NCI-H2227 treated with DMSO at 0.1 percent for 48 hours (cell line): ENCODE data around the gene NRXN3.

Source experiments
- DNase-seq: peaks from one replicate; lab custom pipeline; 2025; lab: John Stamatoyannopoulos, UW

Gene NRXN3

DNA sequence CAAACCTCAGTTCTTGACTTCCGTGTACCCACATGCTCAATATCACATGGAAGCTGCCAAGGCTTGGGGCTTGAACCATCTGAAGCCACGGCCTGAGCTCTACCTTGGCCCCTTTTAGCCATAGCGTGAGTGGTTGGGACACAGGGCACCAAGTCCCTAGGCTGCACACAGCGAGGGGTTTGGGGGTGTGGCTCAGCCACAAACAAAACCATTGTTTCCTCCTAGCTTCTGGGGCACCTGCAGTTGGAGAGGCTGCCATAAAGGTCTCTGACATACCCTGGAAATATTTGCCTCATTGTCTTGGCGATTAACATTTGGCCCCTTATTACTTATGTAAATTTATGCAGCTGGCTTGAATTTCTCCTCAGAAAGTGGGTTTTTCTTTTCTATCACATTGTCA is 628.6 kb downstream of the NRXN3 start:
- DNase-seq, result no peak

DNA sequence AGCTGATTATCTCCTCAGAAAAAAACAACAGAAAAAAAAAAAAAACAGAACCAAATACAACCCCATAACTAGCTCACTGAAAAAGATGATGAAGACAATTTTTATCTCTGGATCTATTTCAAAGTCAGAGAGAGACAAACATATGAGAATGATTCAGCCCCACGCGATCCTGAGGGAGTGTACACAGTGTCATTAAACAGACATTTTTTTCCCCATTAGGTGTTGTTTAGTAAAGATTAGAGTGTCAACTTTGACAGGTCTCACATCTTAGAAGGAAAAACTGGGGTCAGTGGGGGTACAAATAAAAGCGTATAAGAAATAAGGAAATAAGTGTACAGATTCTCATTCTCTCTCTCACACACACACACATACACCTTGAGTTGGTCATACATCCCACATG is 635.4 kb downstream of the NRXN3 start:
- no peak for DNase-seq

DNA sequence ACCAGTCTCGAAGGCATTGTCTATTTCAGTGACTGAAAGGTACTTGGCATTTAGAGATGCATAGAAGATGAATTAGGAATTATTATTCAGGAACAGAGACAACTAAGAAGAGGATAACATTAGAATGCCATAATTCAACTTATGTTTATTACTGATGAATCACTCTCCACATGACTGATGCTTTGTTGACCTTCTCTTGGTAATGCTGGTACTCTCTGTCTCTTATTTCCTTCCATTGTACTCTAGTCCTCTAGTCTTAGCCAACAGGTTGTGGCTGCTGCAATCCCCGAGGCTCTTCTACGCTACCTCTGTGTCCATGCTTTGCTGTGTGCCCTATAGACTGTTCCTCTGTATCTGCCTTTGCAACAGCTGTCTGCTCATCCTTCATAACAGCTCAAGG is 652.9 kb downstream of the NRXN3 start:
- no peak for DNase-seq

DNA sequence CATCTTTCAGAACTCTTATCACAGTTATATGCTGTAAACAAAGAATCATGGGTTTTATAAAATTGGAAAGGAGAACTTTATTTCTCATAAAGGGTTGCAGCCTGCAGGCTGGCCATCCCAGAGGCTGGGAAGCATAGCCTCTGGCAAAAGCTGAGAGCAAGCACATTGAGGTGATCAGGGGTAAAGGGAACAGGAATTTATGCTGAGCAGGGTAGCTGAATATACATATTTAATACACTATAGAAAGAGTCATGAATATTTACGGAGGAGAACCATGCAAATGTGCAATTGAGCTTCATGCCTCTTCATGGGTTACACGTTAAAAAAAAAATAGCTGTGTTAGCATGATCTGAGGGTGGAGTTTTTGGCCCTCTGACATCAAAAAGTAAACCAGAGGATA is 653.3 kb downstream of the NRXN3 start:
- no peak for DNase-seq

DNA sequence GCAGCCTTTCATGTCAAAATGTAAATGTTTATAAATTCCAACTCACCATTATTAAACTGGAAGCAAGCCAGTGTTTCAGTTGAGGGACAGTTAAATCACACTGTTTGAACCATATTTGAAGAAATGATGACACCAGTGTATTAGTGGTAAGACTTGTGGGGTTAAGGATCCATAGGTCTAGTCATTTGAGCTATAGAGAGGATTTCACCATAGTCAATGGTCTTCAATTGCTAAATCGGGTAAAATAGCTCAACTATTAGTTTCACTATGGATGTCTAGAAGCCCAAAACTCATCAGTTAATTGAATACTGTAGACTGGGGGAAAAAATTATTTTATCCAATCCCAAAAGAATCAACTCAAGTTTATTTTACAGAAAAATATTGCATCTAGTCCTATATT is 659.1 kb downstream of the NRXN3 start:
- no peak for DNase-seq

DNA sequence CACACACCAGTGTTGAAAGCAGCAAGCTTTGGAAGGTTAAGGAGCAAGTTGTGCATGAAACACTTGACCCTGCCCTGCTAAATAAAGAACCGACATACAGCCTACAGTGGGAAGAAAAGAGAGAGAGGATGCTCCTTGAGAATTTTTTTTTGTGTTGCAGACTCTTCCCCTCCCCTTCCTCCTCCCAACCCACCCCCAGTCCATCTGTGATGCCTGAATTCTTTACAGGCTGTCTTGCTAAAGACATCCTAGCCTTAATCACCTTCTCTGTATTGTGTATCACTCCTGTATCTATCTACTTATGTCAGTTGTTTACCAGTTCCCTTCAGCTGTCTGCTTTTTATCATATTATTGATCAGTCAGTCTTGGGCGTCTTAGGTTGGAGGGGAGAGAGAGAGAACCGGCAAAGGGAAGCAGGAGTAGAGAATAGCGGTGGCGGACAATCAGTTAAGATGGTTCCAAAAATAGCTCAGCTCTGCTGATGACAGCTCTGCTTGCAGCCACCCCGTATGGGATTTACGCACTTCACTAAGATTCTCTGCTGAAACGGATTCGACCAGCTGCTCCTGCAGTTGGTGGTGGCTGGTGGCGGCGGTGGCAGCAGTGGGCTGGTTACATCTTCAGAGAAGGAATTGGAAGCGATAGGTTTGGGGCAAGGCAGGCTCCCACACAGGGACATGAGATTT is 664.7 kb downstream of the NRXN3 start:
- peak; percentile 89 for DNase-seq

DNA sequence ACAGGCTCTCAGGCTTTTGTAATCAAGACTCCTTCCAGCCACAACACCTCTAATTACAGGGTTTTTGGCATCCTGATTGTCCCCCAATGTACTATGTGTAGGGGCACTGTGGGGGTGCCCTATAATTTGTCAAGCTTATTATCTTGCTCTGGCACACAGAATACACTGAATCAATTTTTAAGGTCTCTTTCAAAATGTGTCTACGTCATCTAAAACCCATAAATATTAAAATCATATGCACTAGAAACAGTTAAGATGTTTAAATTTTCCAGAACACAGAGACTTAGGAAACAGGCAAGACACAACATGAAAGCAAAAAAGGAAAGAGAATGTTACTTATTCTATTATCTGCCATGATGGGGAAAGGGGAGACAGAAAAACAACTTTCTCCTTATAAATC is 665.7 kb downstream of the NRXN3 start:
- DNase-seq, result no peak

DNA sequence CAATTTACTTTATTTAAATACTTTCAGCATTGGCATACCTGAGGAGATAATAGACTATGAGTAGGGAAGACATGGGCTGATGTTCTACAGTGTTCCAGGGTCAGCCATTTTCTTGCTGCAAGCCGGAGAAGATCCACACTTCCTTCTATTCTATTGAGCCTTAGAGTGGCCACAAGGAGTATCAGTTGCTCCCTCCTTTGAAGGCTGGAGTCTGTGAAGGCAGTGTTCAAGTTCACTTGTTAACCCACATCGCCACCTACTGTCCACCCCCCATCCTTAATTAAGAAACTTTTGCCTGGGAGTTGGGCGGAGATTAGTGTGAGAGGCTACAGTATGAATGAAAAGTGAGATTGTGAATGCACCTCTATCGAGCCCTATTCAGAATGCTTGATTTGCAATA is 666.6 kb downstream of the NRXN3 start:
- peak; percentile 80 for DNase-seq

DNA sequence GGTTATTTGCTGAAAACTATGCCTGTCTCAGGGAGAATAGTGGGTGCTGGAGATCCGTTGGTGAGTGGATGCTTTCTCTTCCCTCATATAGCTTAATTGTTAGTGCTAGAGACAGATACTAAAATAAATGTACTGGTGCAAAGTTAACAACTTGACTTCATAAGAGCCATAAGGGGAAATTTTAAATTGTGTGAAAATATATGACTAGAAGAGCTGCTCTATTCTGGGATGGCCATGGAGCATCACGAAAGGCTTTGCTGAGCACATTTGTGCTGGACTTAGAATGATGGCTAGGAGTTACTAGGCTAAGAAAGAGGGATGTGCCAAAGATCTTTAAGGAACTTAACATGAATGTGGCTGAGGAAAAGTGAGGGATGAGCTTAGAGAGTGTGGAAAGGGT is 668.8 kb downstream of the NRXN3 start:
- no peak for DNase-seq

DNA sequence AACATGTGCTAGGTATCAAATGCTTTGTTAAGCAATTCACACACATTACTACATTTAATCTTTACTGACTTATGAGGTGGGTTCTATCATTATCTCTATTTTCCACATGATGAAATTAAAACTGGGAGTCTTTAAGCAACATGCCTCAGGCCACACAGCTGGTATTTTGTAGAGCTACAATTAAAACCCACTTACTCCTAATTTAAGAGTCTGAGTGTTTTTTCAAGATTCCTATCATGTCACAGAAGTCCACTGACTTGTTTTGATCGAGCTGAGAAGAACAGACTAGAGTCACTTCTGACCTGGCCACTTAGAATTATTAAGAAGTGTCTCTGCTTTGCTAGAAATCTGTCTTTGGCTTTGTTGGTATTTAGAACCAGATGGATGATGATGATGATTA is 670.7 kb downstream of the NRXN3 start:
- DNase-seq, result no peak

DNA sequence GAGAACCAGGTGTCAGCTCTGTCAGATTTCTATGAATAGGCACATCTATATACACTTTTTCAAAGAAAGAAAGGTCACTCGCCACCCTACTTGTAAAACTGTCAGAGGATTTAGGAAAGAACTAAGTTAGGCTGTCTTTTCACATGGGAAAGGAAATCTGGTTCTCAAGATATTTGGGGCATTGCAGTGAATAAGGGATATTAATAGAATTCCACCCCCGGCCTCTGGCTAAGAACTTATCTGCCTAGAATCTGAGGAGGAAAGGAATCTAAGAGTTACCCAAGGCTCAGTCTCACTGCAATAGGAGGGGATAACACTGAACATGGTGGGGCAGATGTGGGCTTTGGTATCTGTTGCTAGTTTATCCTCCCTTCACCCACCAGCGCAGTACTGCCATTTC is 677.6 kb downstream of the NRXN3 start:
- DNase-seq, result no peak

DNA sequence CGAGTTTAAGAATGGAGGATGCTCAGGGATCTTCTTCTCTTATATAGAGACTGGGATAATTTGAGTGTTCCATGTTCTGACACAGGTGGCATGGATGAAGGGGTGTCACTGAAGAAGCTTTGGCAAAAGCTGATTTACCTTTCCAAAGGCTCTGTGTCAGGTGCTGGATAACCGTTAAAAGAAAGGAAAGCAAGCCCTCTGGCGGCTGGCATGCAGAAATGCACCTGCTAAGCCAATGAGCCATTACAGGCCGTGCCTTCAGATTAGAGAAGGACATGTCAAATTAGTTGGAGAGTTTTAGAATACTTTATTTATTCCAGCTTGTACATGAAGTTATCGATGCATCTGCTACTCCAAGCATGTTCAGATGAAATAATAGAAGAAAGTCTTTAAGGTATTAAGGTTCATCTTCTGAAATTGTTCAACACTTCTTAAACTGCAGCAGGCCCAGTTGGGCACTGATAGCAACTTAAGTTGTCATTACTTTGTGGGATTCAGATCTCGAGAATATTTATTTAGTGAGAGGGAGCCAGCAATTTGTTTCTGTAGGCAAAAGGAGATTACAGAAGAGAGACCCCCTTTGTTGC is 678.2 kb downstream of the NRXN3 start:
- DNase-seq, result peak; percentile 46

DNA sequence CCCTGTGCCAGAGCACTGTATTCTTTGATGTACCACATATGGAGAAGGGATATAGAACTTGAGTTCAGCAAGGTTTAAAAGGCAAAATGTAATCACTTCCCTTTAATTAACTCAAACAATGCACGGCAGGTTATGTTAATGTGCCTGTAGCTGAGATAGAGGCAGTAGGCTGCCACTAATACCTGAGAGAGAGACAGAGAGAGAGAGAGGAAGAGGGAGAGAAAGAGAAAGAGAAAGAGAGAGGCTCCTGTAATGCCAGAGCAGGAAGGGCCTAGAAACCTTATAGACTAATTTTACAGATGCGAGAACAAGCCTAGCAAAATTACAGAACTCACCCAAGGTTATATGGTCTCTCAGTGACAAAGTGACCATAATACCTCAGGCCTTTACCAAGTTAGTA is 679.8 kb downstream of the NRXN3 start:
- DNase-seq, result no peak

DNA sequence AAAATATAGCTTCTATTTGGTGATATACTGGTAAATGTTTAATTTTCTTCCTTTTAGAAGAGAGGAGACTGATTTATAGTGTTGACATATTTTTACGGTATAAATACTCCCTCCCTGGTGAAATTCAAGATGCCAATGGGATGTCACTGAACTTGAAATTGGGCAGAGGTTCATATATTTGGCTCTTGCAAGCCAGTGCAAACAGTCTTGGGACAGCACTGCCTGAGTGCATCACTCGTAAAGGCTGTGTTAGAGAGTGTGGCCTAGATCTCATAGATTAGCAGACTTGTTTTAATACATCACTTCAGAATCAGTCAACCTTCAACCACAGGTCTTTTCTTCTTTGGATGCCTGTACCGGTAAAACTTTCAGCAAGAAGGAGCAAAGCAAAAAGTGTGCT is 681.0 kb downstream of the NRXN3 start:
- DNase-seq, result no peak

DNA sequence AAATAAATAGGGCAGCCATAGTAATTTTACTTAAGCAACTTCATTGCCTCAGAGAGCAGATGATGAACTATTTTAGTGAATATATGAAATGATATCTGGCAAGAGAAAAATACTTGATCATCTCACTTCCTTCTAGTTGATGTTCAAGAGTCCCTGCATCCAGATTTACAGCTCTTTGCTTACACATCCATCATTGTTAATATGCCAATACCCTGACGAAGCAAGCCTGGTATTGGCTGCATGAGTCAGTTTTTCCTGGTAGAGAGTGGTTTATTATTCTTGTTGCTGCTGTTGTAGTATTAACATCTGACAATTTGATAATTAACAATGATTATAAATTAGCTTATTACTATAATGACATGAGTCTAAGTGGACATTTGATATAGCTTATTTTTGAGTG is 681.9 kb downstream of the NRXN3 start:
- no peak for DNase-seq

DNA sequence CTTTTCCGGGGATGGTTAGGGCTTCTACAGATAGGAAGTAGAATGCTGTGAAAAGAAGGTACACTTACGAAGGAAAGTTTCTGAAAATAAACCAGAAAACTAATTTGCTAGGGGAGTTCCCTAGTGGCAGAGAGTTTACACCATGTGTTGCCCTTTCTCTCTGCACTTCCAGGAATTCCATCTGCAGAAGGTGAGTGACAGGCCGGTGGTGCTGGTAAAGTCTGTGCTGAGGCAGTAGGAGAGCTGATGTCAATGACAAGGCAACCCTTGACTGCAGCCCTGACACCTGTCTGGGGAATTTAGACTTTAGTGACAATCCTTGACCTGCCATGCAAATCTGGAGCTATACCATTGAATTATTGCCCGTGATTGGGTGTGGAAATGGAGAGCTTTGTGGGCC is 687.8 kb downstream of the NRXN3 start:
- no peak for DNase-seq

DNA sequence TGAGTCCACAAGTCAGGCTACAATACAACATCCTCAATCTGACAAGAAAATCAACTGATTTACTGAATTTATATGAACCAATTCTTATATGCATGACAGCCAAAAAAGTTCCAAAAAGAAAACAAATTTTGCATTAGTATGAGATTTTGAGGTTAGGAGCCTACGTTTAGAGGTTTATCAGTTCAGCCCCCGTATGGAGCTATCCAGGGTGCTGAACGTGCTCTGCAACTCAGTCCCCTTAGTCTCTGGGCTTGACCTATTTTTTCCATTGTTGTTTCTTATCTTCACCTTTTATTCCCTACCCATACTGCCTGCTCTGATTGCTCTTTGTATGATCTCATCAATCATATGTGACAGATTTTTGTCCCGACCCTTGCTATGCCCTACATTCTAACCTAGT is 693.0 kb downstream of the NRXN3 start:
- DNase-seq, result no peak

DNA sequence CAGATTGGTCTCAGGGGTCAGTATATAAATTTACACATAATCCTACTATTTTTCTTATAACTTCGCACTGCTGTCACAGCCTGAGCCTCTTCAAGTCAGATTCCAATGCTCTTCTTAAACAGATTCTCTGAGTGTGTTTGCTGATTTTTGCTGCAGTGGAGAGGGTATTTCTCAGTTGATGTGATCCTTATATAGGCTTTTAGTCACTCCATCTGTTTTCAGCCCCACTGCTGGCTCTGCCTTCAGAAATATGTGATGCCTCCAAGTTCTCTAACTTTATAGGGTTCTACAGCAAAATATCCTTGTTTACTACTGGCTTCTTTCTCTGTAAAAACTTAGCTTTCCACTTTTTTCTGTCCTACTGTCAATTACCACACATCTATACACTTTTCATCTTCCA is 702.7 kb downstream of the NRXN3 start:
- no peak for DNase-seq

DNA sequence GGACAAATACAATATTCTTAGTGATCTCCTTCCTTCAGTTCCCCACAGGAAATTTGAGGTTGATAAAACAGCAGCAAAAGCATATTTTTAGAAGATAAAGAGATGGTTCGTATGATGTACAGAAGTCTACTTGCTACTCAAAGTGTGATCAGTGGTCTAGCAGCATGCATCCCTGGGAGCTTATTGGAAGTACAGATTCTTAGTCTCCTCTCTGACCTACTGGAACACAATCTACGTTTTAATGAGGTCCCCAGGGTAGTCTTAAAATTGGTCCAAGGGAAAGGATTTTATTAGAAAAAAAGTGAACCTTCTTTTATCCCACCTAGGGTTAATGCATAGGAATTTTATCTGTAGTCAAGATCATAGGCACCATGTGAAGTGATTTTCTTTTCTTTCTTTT is 703.4 kb downstream of the NRXN3 start:
- DNase-seq, result no peak

DNA sequence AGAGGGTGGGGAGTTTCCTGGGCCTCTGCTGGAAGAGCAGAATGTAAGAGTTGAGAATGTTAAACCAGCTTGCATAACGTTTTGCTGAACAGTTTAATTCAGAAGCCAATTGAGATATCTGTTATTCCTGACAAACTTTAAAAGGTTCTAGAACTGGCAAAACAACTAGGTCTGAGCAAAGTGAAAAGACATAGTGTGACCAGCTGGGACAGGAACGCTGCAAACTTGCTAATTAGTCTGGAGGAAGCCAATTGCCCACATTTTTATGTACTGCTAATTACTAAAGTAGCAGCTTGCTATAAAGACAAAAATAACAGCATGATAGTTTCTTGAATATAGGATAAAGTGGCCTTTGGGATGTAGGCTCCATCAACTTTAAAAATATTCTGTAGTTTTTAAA is 704.9 kb downstream of the NRXN3 start:
- no peak for DNase-seq

DNA sequence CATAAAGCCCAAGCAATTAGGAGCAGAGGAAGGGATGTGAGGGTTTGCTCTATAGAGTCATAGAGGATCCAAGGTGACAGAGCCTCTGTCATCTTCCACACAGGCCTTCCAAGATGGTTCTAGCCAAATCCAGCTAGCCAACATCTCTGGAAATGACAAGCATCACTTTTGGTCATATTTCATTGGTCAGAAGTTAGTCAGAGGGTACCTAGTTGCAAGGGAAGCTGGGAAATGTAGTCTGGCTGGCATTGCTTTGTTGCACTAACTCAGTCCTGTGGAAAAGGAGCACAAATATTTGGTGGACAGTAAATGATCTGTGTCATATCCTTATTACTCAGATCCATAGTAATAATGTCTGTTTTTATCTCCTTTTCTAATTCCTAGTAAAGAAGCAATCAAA is 715.7 kb downstream of the NRXN3 start:
- no peak for DNase-seq

DNA sequence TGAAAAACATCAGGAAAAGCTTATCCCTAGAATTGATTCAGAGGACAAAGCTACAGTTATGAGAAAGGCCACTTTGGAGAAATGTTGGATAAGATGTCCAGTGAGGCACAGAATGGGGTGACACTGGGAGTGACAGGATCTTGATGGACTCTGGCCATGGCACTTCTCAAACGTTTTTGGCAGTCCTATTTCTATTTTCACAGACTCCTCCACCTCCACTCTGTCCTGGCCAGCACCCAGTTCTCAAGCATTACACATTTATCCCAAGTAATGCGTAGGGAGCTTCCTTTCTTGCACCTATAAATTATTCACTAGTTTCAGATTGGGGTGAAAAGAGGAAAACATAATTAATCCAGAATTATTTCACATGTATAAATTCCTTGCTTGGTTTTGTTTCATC is 727.3 kb downstream of the NRXN3 start:
- no peak for DNase-seq

DNA sequence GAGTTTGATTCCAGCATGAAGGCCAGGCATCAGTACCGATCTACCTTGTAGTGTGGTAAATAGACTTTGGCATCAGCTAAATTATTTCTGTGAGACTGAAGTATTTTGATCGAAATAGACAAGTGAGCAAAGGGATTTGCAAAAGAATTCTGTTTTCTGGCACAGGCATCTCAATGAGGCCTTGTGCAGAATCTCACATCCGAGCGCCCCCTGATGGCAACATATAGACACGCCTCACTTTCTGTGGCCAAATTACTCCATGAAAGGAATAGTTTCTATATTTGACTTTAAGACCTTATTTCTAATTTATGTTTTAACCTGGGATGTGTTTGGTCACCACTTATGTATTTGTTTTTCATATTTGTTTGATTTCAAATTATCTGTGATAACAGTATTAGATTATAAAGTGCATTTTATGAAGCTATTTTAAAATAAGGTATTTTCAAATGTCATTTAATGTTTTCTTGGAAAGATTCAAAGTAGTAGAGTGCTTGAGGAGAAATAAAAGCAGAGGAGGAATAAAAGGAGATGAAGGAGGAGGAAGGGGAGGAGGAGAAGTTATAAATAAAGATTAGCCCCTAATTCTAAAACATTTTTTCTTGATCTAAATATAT is 731.9 kb downstream of the NRXN3 start:
- peak; percentile 32 for DNase-seq

DNA sequence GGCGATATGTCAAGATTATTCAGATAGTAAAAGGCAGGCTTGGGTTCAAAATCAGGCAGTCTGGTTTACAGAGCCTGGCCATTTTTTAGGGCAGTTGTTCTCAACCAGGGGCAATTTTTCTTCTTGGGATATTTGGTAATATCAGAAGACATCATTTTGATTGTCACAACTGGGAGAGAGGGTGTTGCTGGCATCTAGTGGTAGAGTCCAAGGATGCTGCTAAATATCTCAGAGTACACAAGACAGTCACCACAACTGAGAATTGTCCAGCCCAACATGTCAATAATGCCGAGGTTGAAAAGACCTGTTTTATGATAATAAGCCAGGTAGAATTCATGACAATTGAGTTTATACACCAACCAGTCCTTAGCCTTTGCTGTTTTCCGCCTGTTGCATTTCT is 733.9 kb downstream of the NRXN3 start:
- no peak for DNase-seq
